HG02840 (cell line): ENCODE data around the gene HS6ST1.

Source experiments
- ATAC-seq: cut with Tn5 transposase; IDR thresholded peaks from one replicate; pipeline ENCODE4 v1.9.1; 2021; ENCODE audit warnings: mild to moderate bottlenecking, moderate library complexity, moderate number of reproducible peaks; ENCODE audit not compliant: unreplicated experiment, low FRiP score

HS6ST1 gene

GRCh38 chr2:128301021-128301420, 17.6 kb downstream of the HS6ST1 start:
- ATAC-seq: no peak

GRCh38 chr2:128300151-128301020, 18.3 kb downstream of the HS6ST1 start:
- no peak for ATAC-seq

- ATAC-seq: no peak
Measured at GRCh38 chr2:128299628-128300027, 19.0 kb downstream of the HS6ST1 start.

GRCh38 chr2:128298846-128299507, 19.7 kb downstream of the HS6ST1 start:
- no peak for ATAC-seq

- ATAC-seq: no peak
Measured at GRCh38 chr2:128298286-128298685, 20.4 kb downstream of the HS6ST1 start.

- no peak for ATAC-seq
Measured at GRCh38 chr2:128293870-128294455, 24.7 kb downstream of the HS6ST1 start.

GRCh38 chr2:128293426-128293755, 25.3 kb downstream of the HS6ST1 start:
- no peak for ATAC-seq

- ATAC-seq: no peak
Measured at GRCh38 chr2:128292599-128293425, 25.9 kb downstream of the HS6ST1 start.

GRCh38 chr2:128291844-128292598, 26.6 kb downstream of the HS6ST1 start:
- no peak for ATAC-seq

- no peak for ATAC-seq
Measured at GRCh38 chr2:128291161-128291843, 27.4 kb downstream of the HS6ST1 start.

- no peak for ATAC-seq
Measured at GRCh38 chr2:128290356-128290755, 28.3 kb downstream of the HS6ST1 start.

GRCh38 chr2:128289439-128289838, 29.2 kb downstream of the HS6ST1 start:
- ATAC-seq: no peak

- no peak for ATAC-seq
Measured at GRCh38 chr2:128288781-128289180, 29.9 kb downstream of the HS6ST1 start.

- ATAC-seq: no peak
Measured at GRCh38 chr2:128287780-128288735, 30.6 kb downstream of the HS6ST1 start.

- no peak for ATAC-seq
Measured at GRCh38 chr2:128286905-128287779, 31.5 kb downstream of the HS6ST1 start.

GRCh38 chr2:128286011-128286721, 32.5 kb downstream of the HS6ST1 start:
- no peak for ATAC-seq
